Aorta (tissue), 5 donors: Measurements from ENCODE around the gene KXD1. TPM values are rescaled to one million over a fixed set of nuclear protein-coding genes. Genes with fewer than 3 reads are reported as not detected.

Experiments used
- ATAC-seq: fragments of 200-7000 bp; cut with Tn5 transposase; one replicate; pipeline ENCODE4 v1.9.1; 2022; ENCODE audit warnings: moderate library complexity; ENCODE audit not compliant: low FRiP score
- DNase-seq, 2 donors: peaks; one replicate each; pipeline ENCODE4 v3.0.0-alpha.2; 2020
- H3K27ac ChIP-seq, 2 donors: one replicate each; pipeline ENCODE4 v1.5.1; 2013; ENCODE audit warnings: low read length in 2 of 2, mild to moderate bottlenecking in 2 of 2, moderate library complexity in 2 of 2, control low read depth in 1 of 2, inconsistent platforms in 1 of 2, low read depth in 1 of 2
- H3K27me3 ChIP-seq, 2 donors: one replicate each; pipeline ENCODE4 v1.6.1; 2013; ENCODE audit warnings: control low read depth in 1 of 2, low read length in 1 of 2, mild to moderate bottlenecking in 1 of 2, moderate library complexity in 1 of 2; ENCODE audit not compliant: insufficient read depth in 2 of 2, control insufficient read depth in 1 of 2
- H3K36me3 ChIP-seq, 2 donors: one replicate each; pipeline ENCODE4 v1.6.1; 2013; ENCODE audit warnings: control low read depth in 1 of 2, low read length in 1 of 2, mild to moderate bottlenecking in 1 of 2; ENCODE audit not compliant: insufficient read depth in 2 of 2, control insufficient read depth in 1 of 2
- H3K4me1 ChIP-seq, 2 donors: one replicate each; pipeline ENCODE4 v1.6.1; 2013; ENCODE audit warnings: low read length in 2 of 2, control low read depth in 1 of 2, mild to moderate bottlenecking in 1 of 2, moderate library complexity in 1 of 2; ENCODE audit not compliant: insufficient read depth in 2 of 2, control insufficient read depth in 1 of 2
- H3K4me3 ChIP-seq, 2 donors: one replicate each; pipeline ENCODE4 v1.5.1; 2013; ENCODE audit warnings: low read length in 2 of 2, control low read depth in 1 of 2, mild to moderate bottlenecking in 1 of 2
- H3K9me3 ChIP-seq: one replicate; pipeline ENCODE4 v1.6.1; 2013; ENCODE audit warnings: mild to moderate bottlenecking, low read length; ENCODE audit not compliant: control insufficient read depth
- WGBS, 2 donors: extraction: QIAGEN DNeasy Blood & Tissue Kit; methylation state at CpG; one replicate each; pipeline ENCODE4 v1.1.7; 2013; 5-methylcytosine and 5-hydroxymethylcytosine counted together
- intact Hi-C, 2 donors: fragments of 100-400 bp; cut with DNase I; formaldehyde crosslinking; loops; one replicate each; pipeline versions ENCODE4 v1.14.2 to v1.15.0; 2022
- polyA plus RNA-seq, 2 donors: library from polyadenylated mRNA; stranded (reverse); fragments of 200-250 nt; gene quantifications; one replicate each; pipeline ENCODE4 v1.2.3, GENCODE V29; 2013
- total RNA-seq, 2 donors: library from RNA; stranded (reverse); fragmentation: NEBNext Ultra II Directional; extraction: Animal tissue kit (Norgen Biotek cat#: 25700); gene quantifications; one replicate each; pipeline ENCODE4 v1.2.1, GENCODE V29; 2021
- donor health status: healthy with polysubstance abuse.
- donor health status: Bipolar disorder and iron deficiency.
- donor health status: DM: no; HTN: no; CAD: no.
- donor health status: DM: no; HTN: no; CAD: no.
- donor health status: DM: yes; HTN: yes; CAD: no.

The KXD1 gene
- total and polyA plus RNA-seq, 4 donors: 85.4 to 128 (median 89.0) TPM

DNA sequence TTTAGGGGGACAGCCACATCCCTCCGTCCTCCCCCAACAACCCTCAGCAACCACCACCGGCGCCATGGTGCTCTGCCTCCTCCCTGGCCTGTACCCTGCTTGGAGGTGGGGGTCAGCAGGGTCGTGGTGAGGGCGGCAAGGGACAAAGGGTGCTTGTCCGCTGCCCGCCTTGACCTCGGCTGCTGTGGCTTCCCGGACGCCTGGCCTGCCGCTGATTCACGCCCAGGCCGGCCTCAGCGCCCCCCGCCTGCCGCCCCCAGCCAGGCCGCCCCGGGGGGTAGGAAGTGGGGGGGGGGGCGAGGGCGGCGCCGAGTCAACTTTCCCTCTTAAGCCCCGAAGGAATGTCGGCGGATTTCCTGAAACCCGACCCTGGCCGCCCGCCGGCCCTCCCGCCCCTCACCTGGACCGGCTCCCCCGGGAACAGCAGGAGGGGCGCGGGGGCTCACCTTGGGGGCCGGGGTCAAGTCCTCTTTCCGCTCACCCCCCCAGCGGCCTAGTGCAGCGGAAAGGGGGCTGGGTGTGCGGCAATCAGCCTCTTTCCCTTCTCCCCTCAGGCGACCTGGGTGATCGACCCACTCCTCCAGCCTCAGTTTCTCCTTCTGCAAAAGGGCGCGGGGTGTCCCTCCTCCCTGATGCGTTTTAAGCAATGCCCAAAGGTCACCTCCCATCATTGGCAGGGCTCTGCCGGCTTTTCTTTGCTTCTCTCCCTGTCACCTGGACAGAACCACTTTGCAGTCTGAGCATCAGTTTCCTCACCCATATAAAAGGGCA, 53.1 kb downstream of the KXD1 start:
- Histone ChIP-seq H3K9me3 (no peaks in the 10 kb centered on the region), H3K4me1 (no peaks in the 10 kb centered on the region), H3K4me3 (no peak overlapping the region), H3K27ac (no peak overlapping the region), H3K27me3 (no peaks in the 10 kb centered on the region), H3K36me3 (no peaks in the 10 kb centered on the region)
- DNase-seq: no peak
- ATAC-seq: no peak
- WGBS, 2 donors: 17 to 23% methylated on average over 26 to 45 of the region's 45 CpGs
- intact Hi-C loops: no loop called here

DNA sequence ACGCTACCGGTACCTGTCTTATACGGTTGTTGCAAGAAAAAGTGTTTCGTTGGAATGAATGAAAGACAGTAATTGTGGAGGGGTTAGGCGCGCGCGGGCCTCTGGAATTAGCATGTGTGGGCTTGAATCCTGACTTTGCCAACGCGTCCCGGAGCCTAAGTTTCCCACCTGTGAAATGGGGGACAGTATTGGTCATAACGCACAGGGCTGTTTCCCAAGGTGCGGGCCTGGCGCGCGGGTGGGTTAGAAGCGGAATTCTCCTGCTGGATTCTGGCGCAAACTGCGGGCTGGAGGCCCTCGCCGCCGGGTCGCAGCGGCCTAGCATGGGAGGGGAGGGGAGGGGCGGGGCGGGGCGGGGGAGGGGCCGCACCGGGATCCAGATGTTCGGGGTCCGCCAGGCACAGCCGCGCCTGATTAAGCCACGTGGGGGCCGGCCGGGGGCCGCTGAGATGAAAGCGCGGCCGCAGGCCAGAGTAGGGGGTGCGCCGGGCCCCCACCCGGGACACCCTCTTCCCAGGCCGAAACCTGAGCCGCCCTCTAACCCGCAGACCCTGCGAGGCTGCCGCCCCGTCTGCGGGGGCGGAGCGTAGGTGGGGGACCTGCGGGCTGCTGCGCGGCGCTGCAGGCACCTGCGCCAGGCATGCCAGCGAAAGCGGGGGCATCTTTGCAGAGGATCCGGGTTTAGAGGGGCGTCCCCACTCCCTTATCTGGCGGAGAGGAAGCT, 53.8 kb downstream of the KXD1 start:
- 3 to 4% methylated on average over 40 to 62 of the region's 62 CpGs for WGBS, 2 donors
- no peaks in the 10 kb centered on the region for H3K36me3 ChIP-seq
- H3K4me3 ChIP-seq: no peak overlapping the region
- no peaks in the 10 kb centered on the region for H3K4me1 ChIP-seq
- H3K27me3 ChIP-seq: no peaks in the 10 kb centered on the region
- ATAC-seq (no peak), DNase-seq (no peak)
- no peak overlapping the region for H3K27ac ChIP-seq
- intact Hi-C loops: no loop called here
- H3K9me3 ChIP-seq: no peaks in the 10 kb centered on the region

GRCh38 chr19:18612051-18612771, 54.5 kb downstream of the KXD1 start:
- no peak for ATAC-seq
- intact Hi-C loops: no loop called here
- H3K9me3 ChIP-seq: no peaks in the 10 kb centered on the region
- H3K4me1 ChIP-seq: no peaks in the 10 kb centered on the region
- H3K36me3 ChIP-seq: no peaks in the 10 kb centered on the region
- DNase-seq: no peak
- H3K4me3 ChIP-seq: peak overlapping the region in 1 of 2 donors; percentile 10
- WGBS, 2 donors: 1 to 2% methylated on average over 29 to 30 of the region's 30 CpGs
- H3K27ac ChIP-seq: no peak overlapping the region
- no peaks in the 10 kb centered on the region for H3K27me3 ChIP-seq

- no peaks in the 10 kb centered on the region for H3K27me3 ChIP-seq
These were observed 55.3 kb downstream of the KXD1 start, which contains the start of gene TMEM59L for GRCh38 chr19:18612772-18613588. Gene TMEM59L (plus strand): TSS chr19:18612870. CDS start chr19:18612959, 89 bp downstream.

DNA sequence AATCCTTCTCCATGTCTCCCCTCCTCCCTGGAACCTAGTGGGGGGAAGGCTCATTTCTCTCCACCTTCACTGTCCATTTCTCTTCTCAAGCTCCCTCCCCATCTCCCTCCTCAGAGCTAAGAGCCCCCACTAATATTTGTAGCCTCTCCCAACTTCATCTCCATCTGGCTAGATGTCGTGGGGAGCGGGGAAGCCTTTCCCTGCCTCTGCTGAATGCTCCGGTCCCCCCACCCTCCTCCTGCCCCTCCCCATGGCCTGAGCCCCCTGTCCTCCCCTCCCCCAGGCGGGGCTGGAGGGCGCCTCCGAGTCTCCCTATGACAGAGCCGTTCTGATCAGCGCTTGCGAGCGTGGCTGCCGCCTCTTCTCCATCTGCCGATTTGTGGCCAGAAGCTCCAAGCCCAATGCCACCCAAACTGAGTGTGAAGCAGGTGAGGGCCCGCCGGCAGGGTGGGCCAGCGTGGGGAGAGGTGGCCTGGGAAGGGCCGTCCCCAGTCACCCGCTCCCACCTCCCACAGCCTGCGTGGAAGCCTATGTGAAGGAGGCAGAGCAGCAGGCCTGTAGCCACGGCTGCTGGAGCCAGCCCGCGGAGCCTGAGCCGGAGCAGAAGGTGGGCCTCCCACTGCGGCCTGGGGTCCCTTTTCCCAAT, 56.0 kb downstream of the KXD1 start:
- 64 to 65% methylated on average over 23 of the region's 23 CpGs for WGBS, 2 donors
- no peak overlapping the region for H3K4me3 ChIP-seq
- no peak for DNase-seq

More at GRCh38 chr19:18612772-18613588, 55.3 kb downstream of the KXD1 start, which contains the start of gene TMEM59L:
- DNase-seq (no peak), ATAC-seq (peak; percentile 5)
- peak within 1 kb of the TSS in 1 of 2 donors; percentile 10 for H3K4me3 ChIP-seq
- intact Hi-C loops: no loop called here
- H3K4me1 ChIP-seq: no peaks in the 10 kb centered on the region
- no peaks in the 10 kb centered on the region for H3K36me3 ChIP-seq
- H3K9me3 ChIP-seq: no peaks in the 10 kb centered on the region
- no peak within 1 kb of the TSS for H3K27ac ChIP-seq
- 2 to 3% methylated on average over 69 to 70 of the region's 70 CpGs for WGBS, 2 donors

DNA sequence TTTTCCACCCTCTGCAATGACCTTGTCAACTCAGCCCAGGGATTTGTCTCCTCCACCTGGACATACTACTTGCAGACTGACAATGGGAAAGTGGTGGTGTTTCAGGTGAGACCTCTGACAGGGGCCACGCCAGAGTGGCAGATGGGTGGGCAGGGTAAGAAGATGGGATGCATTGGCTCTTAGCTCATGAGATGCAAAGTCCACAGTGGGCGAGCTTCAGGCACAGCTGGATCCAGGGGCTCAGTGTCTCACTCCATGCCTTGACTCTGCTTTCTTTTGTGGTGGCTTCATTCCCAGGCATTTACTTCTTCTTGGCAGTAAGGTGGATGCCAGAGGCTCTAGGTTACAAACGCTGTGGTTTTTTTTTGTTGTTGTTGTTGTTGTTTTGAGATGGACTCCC, 58.4 kb downstream of the KXD1 start:
- Histone ChIP-seq H3K27me3 (no peaks in the 10 kb centered on the region), H3K4me3 (no peak overlapping the region), H3K36me3 (no peaks in the 10 kb centered on the region), H3K27ac (no peak overlapping the region), H3K4me1 (no peaks in the 10 kb centered on the region), H3K9me3 (no peaks in the 10 kb centered on the region)
- intact Hi-C loops: no loop called here
- 90 to 93% methylated on average over 3 of the region's 3 CpGs for WGBS, 2 donors
- ATAC-seq (no peak), DNase-seq (no peak)

More for the DNA sequence above, 56.0 kb downstream of the KXD1 start:
- H3K27ac ChIP-seq: no peak overlapping the region
- H3K36me3 ChIP-seq: no peaks in the 10 kb centered on the region
- H3K27me3 ChIP-seq: no peaks in the 10 kb centered on the region
- H3K9me3 ChIP-seq: no peaks in the 10 kb centered on the region
- H3K4me1 ChIP-seq: no peaks in the 10 kb centered on the region
- intact Hi-C loops: no loop called here
- ATAC-seq: no peak

DNA sequence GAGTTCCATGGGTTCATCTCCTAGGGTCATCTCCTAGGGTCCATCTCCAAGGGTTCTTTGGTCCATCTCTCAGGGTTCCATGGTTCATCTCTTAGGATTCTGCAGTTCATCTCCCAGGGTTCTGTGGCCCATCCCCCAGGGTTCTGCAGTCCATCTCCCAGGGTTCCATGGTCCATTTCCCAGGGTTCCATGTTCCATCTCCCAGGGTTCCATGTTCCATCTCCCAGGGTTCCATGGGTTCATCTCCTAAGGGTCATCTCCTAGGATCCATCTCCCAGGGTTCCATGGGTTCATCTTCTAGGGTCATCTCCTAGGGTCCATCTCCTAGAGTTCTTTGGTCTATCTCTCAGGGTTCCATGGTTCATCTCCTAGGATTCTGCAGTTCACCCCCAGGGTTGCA, 59.9 kb downstream of the KXD1 start:
- H3K4me1 ChIP-seq: no peaks in the 10 kb centered on the region
- no peaks in the 10 kb centered on the region for H3K36me3 ChIP-seq
- H3K27ac ChIP-seq: no peak overlapping the region
- no peak overlapping the region for H3K4me3 ChIP-seq
- intact Hi-C loops: no loop called here
- H3K9me3 ChIP-seq: no peaks in the 10 kb centered on the region
- H3K27me3 ChIP-seq: no peaks in the 10 kb centered on the region
- DNase-seq (no peak), ATAC-seq (no peak)

DNA sequence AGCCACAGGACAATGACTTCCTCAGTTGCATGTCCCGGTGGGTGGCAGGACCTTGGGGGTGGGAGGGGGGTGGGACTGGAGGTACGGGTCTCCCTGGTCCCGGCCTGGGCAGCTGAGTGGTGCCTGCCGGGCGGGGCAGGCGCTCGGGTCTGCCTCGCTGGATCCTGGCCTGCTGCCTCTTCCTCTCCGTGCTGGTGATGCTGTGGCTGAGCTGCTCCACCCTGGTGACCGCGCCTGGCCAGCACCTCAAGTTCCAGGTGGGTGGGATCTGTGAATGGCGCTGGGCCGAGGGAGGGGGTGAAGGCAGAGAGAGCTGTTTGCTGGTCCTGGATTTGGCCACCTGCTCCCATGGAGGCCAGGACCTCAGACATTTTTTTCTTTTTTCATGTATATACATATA, 60.6 kb downstream of the KXD1 start:
- no peaks in the 10 kb centered on the region for H3K4me1 ChIP-seq
- DNase-seq (no peak), ATAC-seq (no peak)
- no peak overlapping the region for H3K4me3 ChIP-seq
- H3K27me3 ChIP-seq: no peaks in the 10 kb centered on the region
- intact Hi-C loops: no loop called here
- H3K36me3 ChIP-seq: no peaks in the 10 kb centered on the region
- no peaks in the 10 kb centered on the region for H3K9me3 ChIP-seq
- no peak overlapping the region for H3K27ac ChIP-seq
- WGBS, 2 donors: 96 to 97% methylated on average over 12 to 13 of the region's 13 CpGs
